ENCODE data around the gene TECTB.
"Not testable (repeated sequence)": the region's sequence is repeated elsewhere in the genome, so short reads cannot be mapped to it uniquely, and the experiment has no call there.

Gene TECTB

GRCh38 chr10:112242769-112243168, 40.4 kb upstream of the TECTB start:
- Histone ChIP-seq H3K4me3 (no peak overlapping the region), H3K27ac (no peak overlapping the region)
- no peak for DNase-seq (ENCODE audit: low spot score)
- TF ChIP-seq CTCF (IDR thresholded peaks at IDR 0.05), result no peak

GRCh38 chr10:112243713-112244112, 39.5 kb upstream of the TECTB start:
- Histone ChIP-seq H3K27ac (no peak overlapping the region), H3K4me3 (no peak overlapping the region)
- no peak for TF ChIP-seq CTCF (IDR thresholded peaks at IDR 0.05)
- DNase-seq (ENCODE audit: low spot score), result no peak

- no peak overlapping the region for H3K27ac ChIP-seq
- no peak for DNase-seq (ENCODE audit: low spot score)
- H3K4me3 ChIP-seq, result no peak overlapping the region
- TF ChIP-seq CTCF (IDR thresholded peaks at IDR 0.05), result no peak
These were observed 39.0 kb upstream of the TECTB start for GRCh38 chr10:112244197-112244596.

GRCh38 chr10:112247791-112248190, 35.4 kb upstream of the TECTB start:
- no peak overlapping the region for H3K27ac ChIP-seq
- DNase-seq (ENCODE audit: low spot score), result no peak
- no peak for TF ChIP-seq CTCF (IDR thresholded peaks at IDR 0.05)
- no peak overlapping the region for H3K4me3 ChIP-seq

- Histone ChIP-seq H3K4me3 (no peak overlapping the region), H3K27ac (no peak overlapping the region)
- TF ChIP-seq CTCF (IDR thresholded peaks at IDR 0.05), result no peak
- DNase-seq (ENCODE audit: low spot score), result no peak
These were observed 34.5 kb upstream of the TECTB start for GRCh38 chr10:112248584-112249295.

GRCh38 chr10:112249722-112250121, 33.5 kb upstream of the TECTB start:
- H3K4me3 ChIP-seq, result no peak overlapping the region
- H3K27ac ChIP-seq, result no peak overlapping the region
- no peak for DNase-seq (ENCODE audit: low spot score)
- TF ChIP-seq CTCF (IDR thresholded peaks at IDR 0.05), result no peak

- no peak for TF ChIP-seq CTCF (IDR thresholded peaks at IDR 0.05)
- H3K27ac ChIP-seq, result no peak overlapping the region
- no peak for DNase-seq (ENCODE audit: low spot score)
- H3K4me3 ChIP-seq, result no peak overlapping the region
These were observed 32.6 kb upstream of the TECTB start for GRCh38 chr10:112250555-112250954.

GRCh38 chr10:112251238-112251637, 32.0 kb upstream of the TECTB start:
- not testable (repeated sequence) for H3K4me3 ChIP-seq

More at GRCh38 chr10:112251238-112251637, 32.0 kb upstream of the TECTB start:
- DNase-seq (ENCODE audit: low spot score); H3K27ac ChIP-seq: not testable (repeated sequence)

Measured in coronary artery (tissue), 2 donors.